ENCODE data around the gene POU6F2.
"Not testable (repeated sequence)": the region's sequence is repeated elsewhere in the genome, so short reads cannot be mapped to it uniquely, and the experiment has no call there.

Gene POU6F2

DNA sequence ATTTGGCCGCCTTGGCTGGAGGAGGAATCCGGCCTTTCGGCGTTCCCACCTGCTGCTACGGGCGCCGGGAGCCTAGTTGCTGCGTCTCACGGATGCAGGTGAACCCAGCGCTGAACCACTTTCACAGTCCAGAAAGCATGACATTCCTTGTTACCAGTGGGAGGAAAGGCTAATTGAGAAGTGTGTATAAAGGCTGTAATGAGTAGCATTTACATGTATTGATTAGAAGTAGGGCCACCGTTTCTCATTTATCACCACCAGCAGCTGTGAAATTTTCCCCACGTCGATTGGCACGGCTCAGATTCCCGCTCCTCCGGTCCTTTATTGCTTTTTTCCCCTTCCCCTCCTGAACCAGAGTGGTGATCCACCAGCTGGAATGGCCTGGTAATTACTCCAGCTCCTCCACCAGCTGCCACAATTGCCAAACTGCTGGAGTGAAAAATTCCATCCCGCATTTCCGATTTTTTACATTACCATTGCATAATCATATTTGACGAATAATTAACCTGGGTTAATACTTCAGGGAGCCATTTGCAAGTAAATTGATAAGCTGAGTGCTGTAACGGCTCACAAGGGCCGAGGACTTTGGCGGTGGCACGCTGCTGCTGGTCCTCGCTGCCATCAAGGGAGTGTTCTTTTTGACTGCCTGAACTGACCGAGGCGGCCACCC is 153.3 kb downstream of the POU6F2 start:
- no peak for DNase-seq

- no peak for DNase-seq
Observed at GRCh38 chr7:39132306-39132705, 154.6 kb downstream of the POU6F2 start.

- DNase-seq = no peak
Observed at GRCh38 chr7:39133088-39133487, 155.4 kb downstream of the POU6F2 start.

DNA sequence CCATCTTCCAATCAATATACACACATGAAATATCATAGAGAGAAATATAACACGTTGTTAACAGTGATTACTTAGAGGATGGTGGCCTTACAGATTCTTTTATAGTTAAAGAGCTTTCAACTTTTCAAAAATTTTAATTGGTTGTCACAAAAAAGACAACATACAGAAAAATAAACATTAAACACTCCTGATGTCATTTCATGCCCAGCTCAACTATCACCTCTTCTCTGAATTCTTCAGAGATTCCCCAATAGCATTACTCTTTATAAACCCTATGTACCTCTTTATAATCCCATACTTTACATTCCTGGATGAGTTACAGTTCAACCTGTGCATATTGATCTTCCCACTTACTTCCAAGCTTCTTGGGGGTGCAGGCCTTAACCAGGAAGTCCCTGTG is 159.8 kb downstream of the POU6F2 start:
- no peak for DNase-seq

- no peak for DNase-seq
Observed at GRCh38 chr7:39142750-39143149, 165.0 kb downstream of the POU6F2 start.

- no peak for DNase-seq
Observed at GRCh38 chr7:39144420-39144819, 166.7 kb downstream of the POU6F2 start.

DNA sequence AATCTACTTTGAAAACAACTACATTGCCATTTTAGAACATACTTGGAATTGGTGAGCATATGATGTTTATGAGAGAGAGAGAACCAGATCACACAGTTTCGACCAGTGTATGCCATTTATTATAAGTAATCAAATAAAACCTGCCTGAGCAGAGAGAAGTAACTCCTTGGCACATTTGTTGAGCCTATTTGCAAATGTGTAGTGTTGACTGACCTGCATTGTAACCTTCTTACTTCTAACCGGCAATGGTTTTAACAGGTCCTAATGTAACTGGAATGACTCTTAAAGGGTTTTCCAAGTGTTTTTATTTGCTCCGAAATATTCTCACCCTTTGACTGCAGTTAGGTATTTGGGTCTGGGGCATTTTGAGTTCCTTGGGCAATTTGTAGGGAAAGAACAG is 167.6 kb downstream of the POU6F2 start:
- no peak for DNase-seq

DNA sequence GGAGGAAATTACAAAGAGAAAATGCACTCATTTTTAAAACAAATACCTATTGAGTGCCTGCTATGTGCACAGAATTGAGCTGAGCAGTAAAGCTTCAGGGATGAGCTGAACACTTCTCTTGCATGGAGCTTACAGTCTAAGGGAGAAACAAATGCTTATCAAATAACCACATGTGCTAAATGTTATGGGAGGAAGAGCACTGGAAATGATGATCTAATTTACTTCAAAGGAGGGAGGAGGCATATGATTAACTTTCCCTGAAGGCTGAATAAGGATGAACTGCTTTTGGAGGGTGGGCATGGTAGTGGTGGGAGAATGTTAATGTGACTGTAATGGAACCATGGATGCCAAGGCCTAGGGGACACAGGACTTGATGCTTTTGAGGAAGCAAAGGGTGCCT is 168.2 kb downstream of the POU6F2 start:
- no peak for DNase-seq

GRCh38 chr7:39152701-39153100 is 175.0 kb downstream of the POU6F2 start:
- DNase-seq = no peak

GRCh38 chr7:39153113-39153512 is 175.4 kb downstream of the POU6F2 start:
- no peak for DNase-seq

- no peak for DNase-seq
Observed at GRCh38 chr7:39153647-39154046, 175.9 kb downstream of the POU6F2 start.

DNA sequence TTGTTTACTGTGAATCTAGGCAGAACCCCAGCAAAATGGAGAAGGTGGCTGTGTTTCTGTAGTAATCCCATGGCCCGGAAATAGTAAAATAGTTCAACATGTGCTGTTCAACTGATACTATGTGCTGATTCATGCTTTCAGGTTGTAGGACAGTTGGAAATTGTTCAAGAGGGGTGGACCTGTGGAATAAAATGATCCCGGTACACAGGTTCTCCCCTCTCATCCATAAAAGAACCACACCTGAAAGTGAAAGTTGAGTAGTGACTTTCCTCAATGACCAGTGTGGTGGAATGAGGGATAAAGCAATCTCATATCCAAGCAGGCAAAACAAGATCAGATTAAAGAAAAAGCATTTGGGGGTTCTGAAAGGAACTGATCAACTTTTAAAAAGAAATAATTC is 177.1 kb downstream of the POU6F2 start:
- DNase-seq = no peak

- no peak for DNase-seq
Observed at GRCh38 chr7:39158367-39158766, 180.7 kb downstream of the POU6F2 start.

- DNase-seq = no peak
Observed at GRCh38 chr7:39161903-39162302, 184.2 kb downstream of the POU6F2 start.

DNA sequence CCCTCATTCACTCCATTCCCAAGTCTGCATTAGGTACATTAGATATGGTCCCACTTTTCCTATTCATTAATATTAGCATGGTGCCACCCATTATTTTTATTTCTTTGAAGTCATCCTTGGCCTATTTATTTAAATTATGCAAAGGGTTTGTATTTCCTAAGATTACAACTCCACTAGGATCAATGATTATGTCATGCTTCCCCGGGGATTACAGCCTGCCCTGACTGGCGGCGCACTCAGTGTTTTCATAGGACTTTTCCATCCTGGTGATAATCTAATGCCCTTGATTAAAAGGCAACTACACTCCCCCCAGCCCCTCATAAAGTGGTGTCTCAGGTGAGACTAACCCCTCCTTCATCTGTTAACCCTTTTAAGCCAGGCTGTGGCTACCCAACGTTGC is 187.2 kb downstream of the POU6F2 start:
- DNase-seq = no peak

GRCh38 chr7:39168403-39169098 is 190.8 kb downstream of the POU6F2 start:
- no peak for DNase-seq

DNA sequence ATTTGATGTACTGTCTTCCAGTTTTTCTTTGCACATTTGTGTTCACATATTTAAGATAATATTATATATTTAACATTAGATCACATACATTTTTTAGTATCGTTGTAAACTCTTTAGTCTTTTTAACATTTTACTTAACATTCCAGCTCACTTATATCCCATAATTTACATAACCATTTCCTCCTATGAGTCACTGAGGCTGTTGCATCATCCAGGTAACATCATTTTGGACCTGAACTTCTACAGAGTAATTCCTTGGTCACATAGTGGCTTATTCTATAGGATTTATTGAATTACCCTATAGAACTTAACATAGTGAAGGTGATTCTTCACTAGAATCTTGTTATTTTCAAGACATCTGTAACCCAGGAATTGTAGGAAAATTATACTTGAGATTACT is 194.4 kb downstream of the POU6F2 start:
- no peak for DNase-seq

DNA sequence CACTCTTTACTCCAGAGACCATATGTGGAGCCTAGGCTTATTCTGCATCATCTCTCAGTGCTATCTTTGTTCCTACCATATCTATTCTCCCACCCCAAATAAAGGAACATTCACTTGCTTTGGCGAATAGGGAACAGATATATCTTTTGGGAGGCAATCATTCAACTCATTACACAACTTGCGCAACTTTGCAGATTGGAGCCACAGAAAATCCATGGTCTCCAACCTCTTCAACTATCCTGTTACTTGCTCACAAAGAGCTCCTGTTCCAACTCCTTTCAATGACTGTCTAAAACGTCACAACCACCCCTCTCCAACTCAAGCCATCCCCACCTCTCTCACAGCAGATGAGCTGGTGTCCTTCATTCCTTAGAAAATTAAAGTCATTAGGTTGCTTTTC is 203.7 kb downstream of the POU6F2 start:
- no peak for DNase-seq

- no peak for DNase-seq
Observed at GRCh38 chr7:39183796-39184195, 206.1 kb downstream of the POU6F2 start.

- no peak for DNase-seq
Observed at GRCh38 chr7:39184391-39184790, 206.7 kb downstream of the POU6F2 start.

GRCh38 chr7:39186131-39186530 is 208.4 kb downstream of the POU6F2 start:
- DNase-seq = no peak

DNA sequence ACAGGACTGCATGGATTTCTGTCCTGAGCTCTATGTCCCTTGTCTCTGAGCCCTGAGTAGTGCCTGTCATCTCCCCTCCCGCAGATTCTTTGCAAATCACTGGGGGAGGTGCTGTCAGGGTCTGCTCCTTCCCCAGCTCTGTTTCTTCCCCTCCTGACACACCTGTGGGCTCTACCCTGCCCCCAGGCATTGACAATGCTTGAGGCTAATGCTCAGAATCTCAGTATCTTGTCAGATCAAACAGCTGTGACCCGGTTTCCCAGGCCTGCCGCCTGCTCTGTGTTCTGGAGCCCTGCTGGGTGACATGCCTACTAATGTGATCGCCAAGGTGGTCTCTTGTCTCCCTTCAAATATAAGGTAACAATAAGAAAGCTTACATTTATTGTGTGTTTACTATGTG is 209.0 kb downstream of the POU6F2 start:
- no peak for DNase-seq

- DNase-seq = no peak
Observed at GRCh38 chr7:39187130-39187529, 209.4 kb downstream of the POU6F2 start.

DNA sequence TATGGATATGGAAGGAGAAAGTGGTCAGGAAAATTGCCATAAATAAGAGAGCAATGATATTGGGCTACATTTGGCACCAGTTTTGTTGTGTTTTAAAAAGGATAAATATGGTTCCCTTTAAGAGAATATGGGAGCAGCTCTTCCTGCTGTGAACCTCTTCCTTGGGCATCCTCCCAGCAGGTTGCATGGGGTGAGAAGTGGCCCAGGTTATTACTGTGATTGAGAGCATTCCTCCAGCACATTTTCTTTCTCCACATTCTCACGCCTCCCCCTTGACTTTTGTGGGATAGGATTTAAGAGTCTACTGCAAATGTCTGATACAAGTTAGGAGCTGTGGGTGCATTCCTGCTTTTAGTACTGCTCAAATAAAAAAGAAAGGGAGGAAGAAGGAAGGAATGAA is 214.8 kb downstream of the POU6F2 start:
- DNase-seq = no peak

DNA sequence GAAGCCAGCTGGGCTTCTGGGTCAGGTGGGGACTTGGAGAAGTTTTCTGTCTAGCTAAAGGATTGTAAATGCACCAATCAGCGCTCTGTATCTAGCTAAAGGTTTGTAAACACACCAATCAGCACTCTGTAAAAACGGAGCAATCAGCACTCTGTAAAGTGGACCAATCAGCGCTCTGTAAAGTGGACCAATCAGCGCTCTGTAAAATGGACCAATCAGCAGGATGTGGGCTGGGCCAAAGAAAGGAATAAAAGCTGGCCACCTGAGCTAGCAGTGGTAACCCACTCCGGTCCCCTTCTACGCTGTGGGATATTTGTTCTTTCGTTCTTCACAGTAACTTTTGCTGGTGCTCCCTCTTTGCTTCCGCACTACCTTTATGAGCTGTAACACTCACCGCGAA is 216.7 kb downstream of the POU6F2 start:
- DNase-seq = not testable (repeated sequence)
